ENCODE results near the gene DGKZ. TPM values are rescaled to one million over a fixed set of nuclear protein-coding genes. Genes with fewer than 3 reads are reported as not detected.
A peak's percentile ranks its signal among the peaks of the same experiment; 100 is the strongest.

DGKZ gene
- total and polyA plus RNA-seq, 5 donors, result 75.8 to 108 (median 96.4) TPM

- H3K9me3 ChIP-seq (ENCODE audit: control insufficient read depth, low read length), result no peaks in the 10 kb centered on the region
- peak overlapping the region; percentile 51 for H3K27ac ChIP-seq (ENCODE audit: low read length)
- ATAC-seq, result peak in 1 of 2 donors; percentile 6
- no peaks in the 10 kb centered on the region for H3K27me3 ChIP-seq (ENCODE audit: control insufficient read depth, insufficient read depth)
- peaks cover 16% of the 10 kb centered on the region for H3K4me1 ChIP-seq (ENCODE audit: control insufficient read depth, insufficient read depth, low read length)
- H3K4me3 ChIP-seq (ENCODE audit: low read length), result peak overlapping the region; percentile 58
- peak in 1 of 3 donors; percentile 66 for DNase-seq
- intact Hi-C loops (cut with DNase I), result no loop called here
- 56% methylated on average over 10 of the region's 10 CpGs for WGBS
Measured at GRCh38 chr11:46345881-46346484, 1.3 kb upstream of the DGKZ start.

GRCh38 chr11:46347637-46348311 is 511 bp downstream of the DGKZ start:
- WGBS, result 25% methylated on average over 63 of the region's 63 CpGs
- H3K9me3 ChIP-seq (ENCODE audit: control insufficient read depth, low read length), result no peaks in the 10 kb centered on the region
- DNase-seq, result peak in 2 of 3 donors; percentile 76 to 80
- H3K27me3 ChIP-seq (ENCODE audit: control insufficient read depth, insufficient read depth), result no peaks in the 10 kb centered on the region
- intact Hi-C loops (cut with DNase I), result no loop called here
- peak overlapping the region; percentile 75 for H3K4me3 ChIP-seq (ENCODE audit: low read length)
- peak overlapping the region; percentile 7 for H3K27ac ChIP-seq (ENCODE audit: low read length)
- H3K4me1 ChIP-seq (ENCODE audit: control insufficient read depth, insufficient read depth, low read length), result peaks cover 22% of the 10 kb centered on the region
- peak in 1 of 2 donors; percentile 1 for ATAC-seq

DNA sequence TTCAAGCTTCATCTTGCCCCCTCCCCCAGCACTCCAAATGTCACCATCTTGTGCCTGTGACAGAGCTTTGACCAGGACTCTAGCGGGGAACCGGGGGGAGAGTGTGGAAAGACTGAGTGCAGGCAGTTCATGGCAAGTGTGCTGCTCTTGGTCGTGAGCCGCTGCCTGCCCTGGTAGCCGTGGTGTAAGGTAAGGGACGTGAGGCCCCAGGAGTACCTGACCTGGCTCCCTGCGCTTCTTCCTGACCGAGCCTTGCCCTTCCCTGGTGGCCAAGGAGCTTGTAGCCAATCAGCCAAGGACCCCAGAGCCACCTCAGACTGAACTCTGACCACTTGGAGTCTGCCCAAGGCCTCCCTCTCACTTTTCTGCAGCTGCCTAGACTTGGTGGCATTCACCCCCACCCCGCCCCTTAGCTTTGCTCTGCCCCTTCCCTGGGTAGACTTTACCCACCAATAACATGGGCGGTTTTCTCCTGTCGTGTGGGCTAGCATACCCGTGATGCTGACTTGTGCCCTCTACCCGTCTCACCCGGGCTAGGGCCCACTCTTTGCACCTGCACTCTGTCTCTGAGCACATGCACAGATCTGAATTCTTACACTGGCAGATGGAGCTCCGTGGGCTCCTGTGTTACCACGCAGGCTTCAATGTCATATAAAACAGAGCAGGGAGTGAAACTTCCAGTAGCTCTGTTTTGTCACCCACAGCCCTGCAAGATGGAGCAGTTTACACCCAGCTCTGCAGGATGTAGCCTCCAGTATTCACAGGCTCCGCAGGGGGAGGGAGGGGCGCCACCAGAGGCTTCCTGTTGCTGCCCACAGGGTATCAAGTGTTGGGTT is 1.5 kb downstream of the DGKZ start:
- Histone ChIP-seq H3K4me3 (ENCODE audit: low read length) (peak overlapping the region; percentile 75), H3K4me1 (ENCODE audit: control insufficient read depth, insufficient read depth, low read length) (peaks cover 23% of the 10 kb centered on the region), H3K27me3 (ENCODE audit: control insufficient read depth, insufficient read depth) (no peaks in the 10 kb centered on the region), H3K9me3 (ENCODE audit: control insufficient read depth, low read length) (no peaks in the 10 kb centered on the region), H3K27ac (ENCODE audit: low read length) (peak overlapping the region; percentile 5)
- no peak for ATAC-seq
- DNase-seq, result peak in 1 of 3 donors; percentile 76
- WGBS, result 48% methylated on average over 18 of the region's 18 CpGs
- intact Hi-C loops (cut with DNase I), result no loop called here

GRCh38 chr11:46350695-46351094 is 3.4 kb downstream of the DGKZ start:
- DNase-seq (no peak), ATAC-seq (no peak)
- H3K27me3 ChIP-seq (ENCODE audit: control insufficient read depth, insufficient read depth), result no peaks in the 10 kb centered on the region
- intact Hi-C loops (cut with DNase I), result no loop called here
- WGBS, result 40% methylated on average over 3 of the region's 3 CpGs
- H3K4me3 ChIP-seq (ENCODE audit: low read length), result no peak overlapping the region
- H3K27ac ChIP-seq (ENCODE audit: low read length), result peak overlapping the region; percentile 81
- H3K4me1 ChIP-seq (ENCODE audit: control insufficient read depth, insufficient read depth, low read length), result peaks cover 23% of the 10 kb centered on the region
- no peaks in the 10 kb centered on the region for H3K9me3 ChIP-seq (ENCODE audit: control insufficient read depth, low read length)

DNA sequence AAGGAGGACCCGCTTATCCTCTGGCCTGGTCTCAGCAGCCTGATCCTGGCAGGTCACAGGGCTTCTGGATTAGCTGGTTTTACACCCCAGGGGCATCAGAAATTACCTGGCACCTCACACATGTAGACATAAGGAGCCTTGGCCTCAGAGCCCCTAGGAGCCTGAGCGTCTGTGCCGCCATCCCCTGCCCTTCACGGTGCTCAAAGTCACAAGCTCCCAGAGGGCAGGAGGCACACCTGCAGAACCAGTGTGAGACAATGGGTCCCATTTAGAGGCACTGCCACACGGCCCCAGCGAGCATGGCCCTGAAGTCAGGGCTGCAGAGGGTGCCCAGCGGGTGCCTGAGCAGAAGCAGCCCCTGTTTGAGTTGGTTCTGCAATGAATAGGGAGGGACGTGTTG is 3.9 kb downstream of the DGKZ start:
- 76% methylated on average over 8 of the region's 8 CpGs for WGBS
- intact Hi-C loops (cut with DNase I), result no loop called here
- DNase-seq (peak in 2 of 3 donors; percentile 22 to 38), ATAC-seq (no peak)
- H3K27ac ChIP-seq (ENCODE audit: low read length), result peak overlapping the region; percentile 81
- no peak overlapping the region for H3K4me3 ChIP-seq (ENCODE audit: low read length)
- H3K9me3 ChIP-seq (ENCODE audit: control insufficient read depth, low read length), result no peaks in the 10 kb centered on the region
- no peaks in the 10 kb centered on the region for H3K27me3 ChIP-seq (ENCODE audit: control insufficient read depth, insufficient read depth)
- peaks cover 23% of the 10 kb centered on the region for H3K4me1 ChIP-seq (ENCODE audit: control insufficient read depth, insufficient read depth, low read length)

DNA sequence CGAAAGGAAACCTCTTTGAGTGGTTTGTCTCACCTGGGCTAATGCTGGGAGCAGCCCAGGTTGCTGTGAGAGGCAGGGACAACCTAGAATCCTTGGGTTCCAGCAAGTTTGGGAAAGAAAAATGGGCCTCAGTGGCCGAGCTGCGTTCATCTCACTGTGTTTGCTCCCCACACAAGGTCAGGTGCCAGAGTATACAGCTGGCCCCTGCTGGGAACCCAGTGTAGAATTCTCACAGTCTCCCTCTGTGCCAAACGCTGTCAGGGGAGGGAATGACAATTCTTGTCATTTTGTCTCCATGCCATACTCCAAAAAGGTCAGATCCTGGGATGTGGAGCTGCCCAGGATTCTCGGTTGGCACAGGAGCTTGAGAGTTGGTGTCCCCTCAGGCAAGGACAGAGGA is 4.3 kb downstream of the DGKZ start:
- peak in 1 of 3 donors; percentile 29 for DNase-seq
- Histone ChIP-seq H3K4me3 (ENCODE audit: low read length) (no peak overlapping the region), H3K27ac (ENCODE audit: low read length) (peak overlapping the region; percentile 81), H3K4me1 (ENCODE audit: control insufficient read depth, insufficient read depth, low read length) (peaks cover 23% of the 10 kb centered on the region), H3K27me3 (ENCODE audit: control insufficient read depth, insufficient read depth) (no peaks in the 10 kb centered on the region), H3K9me3 (ENCODE audit: control insufficient read depth, low read length) (no peaks in the 10 kb centered on the region)
- WGBS, result 42% methylated on average over 5 of the region's 5 CpGs
- intact Hi-C loops (cut with DNase I), result no loop called here
- peak in 1 of 2 donors; percentile 5 for ATAC-seq

- H3K9me3 ChIP-seq (ENCODE audit: control insufficient read depth, low read length), result no peaks in the 10 kb centered on the region
- H3K4me3 ChIP-seq (ENCODE audit: low read length), result no peak overlapping the region
- H3K27me3 ChIP-seq (ENCODE audit: control insufficient read depth, insufficient read depth), result no peaks in the 10 kb centered on the region
- ATAC-seq, result peak; percentile 2 to 34
- DNase-seq, result peak; percentile 63 to 83 (median 74)
- H3K4me1 ChIP-seq (ENCODE audit: control insufficient read depth, insufficient read depth, low read length), result peaks cover 20% of the 10 kb centered on the region
- intact Hi-C loops (cut with DNase I), result no loop called here
- H3K27ac ChIP-seq (ENCODE audit: low read length), result peak overlapping the region; percentile 81
- 45% methylated on average over 33 of the region's 33 CpGs for WGBS
Measured at GRCh38 chr11:46352063-46352841, 5.0 kb downstream of the DGKZ start.

DNA sequence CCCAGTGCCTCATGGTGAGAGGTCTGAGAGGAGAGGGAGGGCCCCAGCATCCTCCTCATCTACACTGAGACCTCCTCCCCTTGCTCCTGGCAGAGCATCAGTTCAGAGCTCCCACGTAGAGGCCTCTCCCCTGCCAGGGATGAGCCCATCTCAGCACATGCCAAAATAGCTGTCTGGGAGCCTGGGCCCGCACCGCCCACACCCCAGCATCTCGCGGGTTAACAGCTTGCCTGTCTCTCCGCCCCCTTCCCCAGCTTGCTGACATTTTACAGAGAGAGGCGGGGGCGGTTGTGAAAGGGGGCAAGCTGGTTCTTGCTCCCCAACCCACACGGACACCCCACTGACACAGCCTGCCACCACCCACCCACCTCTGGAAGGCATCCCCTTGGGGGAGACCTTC is 6.4 kb downstream of the DGKZ start:
- no peak for ATAC-seq
- Histone ChIP-seq H3K27ac (ENCODE audit: low read length) (no peak overlapping the region), H3K9me3 (ENCODE audit: control insufficient read depth, low read length) (no peaks in the 10 kb centered on the region), H3K4me3 (ENCODE audit: low read length) (no peak overlapping the region), H3K27me3 (ENCODE audit: control insufficient read depth, insufficient read depth) (no peaks in the 10 kb centered on the region), H3K4me1 (ENCODE audit: control insufficient read depth, insufficient read depth, low read length) (peaks cover 15% of the 10 kb centered on the region)
- intact Hi-C loops (cut with DNase I), result no loop called here
- 23% methylated on average over 9 of the region's 9 CpGs for WGBS
- DNase-seq, result peak in 1 of 3 donors; percentile 40

- H3K9me3 ChIP-seq (ENCODE audit: control insufficient read depth, low read length), result no peaks in the 10 kb centered on the region
- WGBS, result 88% methylated on average over 7 of the region's 7 CpGs
- intact Hi-C loops (cut with DNase I), result no loop called here
- H3K4me3 ChIP-seq (ENCODE audit: low read length), result no peak overlapping the region
- H3K27ac ChIP-seq (ENCODE audit: low read length), result no peak overlapping the region
- DNase-seq (peak in 2 of 3 donors; percentile 17 to 30), ATAC-seq (no peak)
- peaks cover 5% of the 10 kb centered on the region for H3K4me1 ChIP-seq (ENCODE audit: control insufficient read depth, insufficient read depth, low read length)
- H3K27me3 ChIP-seq (ENCODE audit: control insufficient read depth, insufficient read depth), result no peaks in the 10 kb centered on the region
Measured at GRCh38 chr11:46356924-46357482, 9.7 kb downstream of the DGKZ start.

GRCh38 chr11:46357483-46357936 is 10.2 kb downstream of the DGKZ start:
- H3K4me1 ChIP-seq (ENCODE audit: control insufficient read depth, insufficient read depth, low read length), result peaks cover 4% of the 10 kb centered on the region
- no peak overlapping the region for H3K4me3 ChIP-seq (ENCODE audit: low read length)
- intact Hi-C loops (cut with DNase I), result no loop called here
- no peak overlapping the region for H3K27ac ChIP-seq (ENCODE audit: low read length)
- DNase-seq (peak in 2 of 3 donors; percentile 17 to 49), ATAC-seq (no peak)
- 75% methylated on average over 11 of the region's 11 CpGs for WGBS
- no peaks in the 10 kb centered on the region for H3K27me3 ChIP-seq (ENCODE audit: control insufficient read depth, insufficient read depth)
- no peaks in the 10 kb centered on the region for H3K9me3 ChIP-seq (ENCODE audit: control insufficient read depth, low read length)
